ENCODE results near the gene INKA1. TPM values are rescaled to one million over a fixed set of nuclear protein-coding genes. Genes with fewer than 3 reads are reported as not detected.

The INKA1 gene
- total and polyA plus RNA-seq, 9 of the 15 experiments (the other 6 are each of a cell fraction or from before 2014, with no cell fraction given): 0.55 to 13.9 (median 6.7) TPM

- no peak for TF ChIP-seq RERE (CRISPR knock-in tag; IDR thresholded peaks at IDR 0.05; ENCODE audit: borderline replicate concordance)
- TF ChIP-seq ZSCAN29 (IDR thresholded peaks at IDR 0.05): no peak
- TF ChIP-seq HOXB6 (CRISPR knock-in tag; IDR thresholded peaks at IDR 0.05; ENCODE audit: borderline replicate concordance): no peak
- no peak for TF ChIP-seq ILK (tag; IDR thresholded peaks at IDR 0.05; ENCODE audit: borderline replicate concordance, low read depth)
- TF ChIP-seq, protein P1, sequence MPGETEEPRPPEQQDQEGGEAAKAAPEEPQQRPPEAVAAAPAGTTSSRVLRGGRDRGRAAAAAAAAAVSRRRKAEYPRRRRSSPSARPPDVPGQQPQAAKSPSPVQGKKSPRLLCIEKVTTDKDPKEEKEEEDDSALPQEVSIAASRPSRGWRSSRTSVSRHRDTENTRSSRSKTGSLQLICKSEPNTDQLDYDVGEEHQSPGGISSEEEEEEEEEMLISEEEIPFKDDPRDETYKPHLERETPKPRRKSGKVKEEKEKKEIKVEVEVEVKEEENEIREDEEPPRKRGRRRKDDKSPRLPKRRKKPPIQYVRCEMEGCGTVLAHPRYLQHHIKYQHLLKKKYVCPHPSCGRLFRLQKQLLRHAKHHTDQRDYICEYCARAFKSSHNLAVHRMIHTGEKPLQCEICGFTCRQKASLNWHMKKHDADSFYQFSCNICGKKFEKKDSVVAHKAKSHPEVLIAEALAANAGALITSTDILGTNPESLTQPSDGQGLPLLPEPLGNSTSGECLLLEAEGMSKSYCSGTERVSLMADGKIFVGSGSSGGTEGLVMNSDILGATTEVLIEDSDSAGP (CRISPR knock-in tag; IDR thresholded peaks at IDR 0.05): no peak
- no peak for TF ChIP-seq MBD2 (IDR thresholded peaks at IDR 0.05; ENCODE audit: borderline replicate concordance, low read depth)
- TF ChIP-seq, protein P2, sequence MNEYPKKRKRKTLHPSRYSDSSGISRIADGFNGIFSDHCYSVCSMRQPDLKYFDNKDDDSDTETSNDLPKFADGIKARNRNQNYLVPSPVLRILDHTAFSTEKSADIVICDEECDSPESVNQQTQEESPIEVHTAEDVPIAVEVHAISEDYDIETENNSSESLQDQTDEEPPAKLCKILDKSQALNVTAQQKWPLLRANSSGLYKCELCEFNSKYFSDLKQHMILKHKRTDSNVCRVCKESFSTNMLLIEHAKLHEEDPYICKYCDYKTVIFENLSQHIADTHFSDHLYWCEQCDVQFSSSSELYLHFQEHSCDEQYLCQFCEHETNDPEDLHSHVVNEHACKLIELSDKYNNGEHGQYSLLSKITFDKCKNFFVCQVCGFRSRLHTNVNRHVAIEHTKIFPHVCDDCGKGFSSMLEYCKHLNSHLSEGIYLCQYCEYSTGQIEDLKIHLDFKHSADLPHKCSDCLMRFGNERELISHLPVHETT (CRISPR knock-in tag; conservative IDR thresholded peaks at IDR 0.05 in 1 of 2, IDR thresholded peaks at IDR 0.05 in 1 of 2): no peak
- TF ChIP-seq XRCC3 (IDR thresholded peaks at IDR 0.05): no peak
- TF ChIP-seq FOXJ2 (tag; IDR thresholded peaks at IDR 0.05): no peak
- TF ChIP-seq TOE1 (IDR thresholded peaks at IDR 0.05; ENCODE audit: borderline replicate concordance): no peak
- no peak for TF ChIP-seq TOE1 (CRISPR knock-in tag; IDR thresholded peaks at IDR 0.05; ENCODE audit: borderline replicate concordance, low read depth)
- no peak for TF ChIP-seq ZNF121 (CRISPR knock-in tag; conservative IDR thresholded peaks at IDR 0.05)
- TF ChIP-seq U2AF1 (optimal IDR thresholded peaks at IDR 0.05; ENCODE audit: low read depth, low read length): no peak
- TF ChIP-seq EP300 (IDR thresholded peaks at IDR 0.05; ENCODE audit: low read length): no peak
- TF ChIP-seq SP2 (IDR thresholded peaks at IDR 0.05; ENCODE audit: extremely low read depth, low read depth, low read length, poor library complexity, severe bottlenecking): no peak
Observed at GRCh38 chr3:49757197-49757596, 45.9 kb upstream of the INKA1 start (continued).

Measured in K562 (cell line).